GM10248 (cell line): ENCODE measurements around the gene IL6.

Experiments used
- CTCF ChIA-PET: fragments of 300-600 bp; sonication (Branson Sonifier 250); formaldehyde crosslinking; extraction: SDS; loops from one replicate; lab custom pipeline; 2021; ENCODE audit warnings: antibody characterized with exemption; lab: Yijun Ruan, JAX
- POLR2A ChIA-PET: fragments of 350-650 bp; sonication (Branson Sonifier 250); formaldehyde crosslinking; extraction: SDS; loops from one replicate; lab custom pipeline; 2020; ENCODE audit warnings: antibody characterized with exemption; lab: Yijun Ruan, JAX
- DNase-seq: peaks from one replicate; pipeline ENCODE4 v3.0.0; 2012; ENCODE audit errors: extremely low spot score
- TF ChIP-seq, protein P1 (sequence below): IDR thresholded peaks from 2 replicates; pipeline ENCODE4 v1.5.1; 2012; ENCODE audit warnings: mild to moderate bottlenecking, low read depth; ENCODE audit errors: extremely low read depth, missing control alignments, control extremely low read depth

The IL6 gene

DNA sequence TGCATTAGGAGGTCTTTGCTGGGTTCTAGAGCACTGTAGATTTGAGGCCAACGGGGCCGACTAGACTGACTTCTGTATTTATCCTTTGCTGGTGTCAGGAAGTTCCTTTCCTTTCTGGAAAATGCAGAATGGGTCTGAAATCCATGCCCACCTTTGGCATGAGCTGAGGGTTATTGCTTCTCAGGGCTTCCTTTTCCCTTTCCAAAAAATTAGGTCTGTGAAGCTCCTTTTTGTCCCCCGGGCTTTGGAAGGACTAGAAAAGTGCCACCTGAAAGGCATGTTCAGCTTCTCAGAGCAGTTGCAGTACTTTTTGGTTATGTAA, 675 bp downstream of the IL6 start:
- TF ChIP-seq, protein P1, sequence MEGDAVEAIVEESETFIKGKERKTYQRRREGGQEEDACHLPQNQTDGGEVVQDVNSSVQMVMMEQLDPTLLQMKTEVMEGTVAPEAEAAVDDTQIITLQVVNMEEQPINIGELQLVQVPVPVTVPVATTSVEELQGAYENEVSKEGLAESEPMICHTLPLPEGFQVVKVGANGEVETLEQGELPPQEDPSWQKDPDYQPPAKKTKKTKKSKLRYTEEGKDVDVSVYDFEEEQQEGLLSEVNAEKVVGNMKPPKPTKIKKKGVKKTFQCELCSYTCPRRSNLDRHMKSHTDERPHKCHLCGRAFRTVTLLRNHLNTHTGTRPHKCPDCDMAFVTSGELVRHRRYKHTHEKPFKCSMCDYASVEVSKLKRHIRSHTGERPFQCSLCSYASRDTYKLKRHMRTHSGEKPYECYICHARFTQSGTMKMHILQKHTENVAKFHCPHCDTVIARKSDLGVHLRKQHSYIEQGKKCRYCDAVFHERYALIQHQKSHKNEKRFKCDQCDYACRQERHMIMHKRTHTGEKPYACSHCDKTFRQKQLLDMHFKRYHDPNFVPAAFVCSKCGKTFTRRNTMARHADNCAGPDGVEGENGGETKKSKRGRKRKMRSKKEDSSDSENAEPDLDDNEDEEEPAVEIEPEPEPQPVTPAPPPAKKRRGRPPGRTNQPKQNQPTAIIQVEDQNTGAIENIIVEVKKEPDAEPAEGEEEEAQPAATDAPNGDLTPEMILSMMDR = no peak
- ChIA-PET CTCF (interaction anchor here (1.0 to 7.6 kb wide), 22 partner anchors 8 to 645 kb away, joined by 3 to 282 read pairs (median 6); no protein-coding TSS in a partner anchor), POLR2A (interaction anchor here (0.5 kb wide), 1 partner anchor 1294 kb away, joined by 3 read pairs; no protein-coding TSS in a partner anchor)
- no peak for DNase-seq

DNA sequence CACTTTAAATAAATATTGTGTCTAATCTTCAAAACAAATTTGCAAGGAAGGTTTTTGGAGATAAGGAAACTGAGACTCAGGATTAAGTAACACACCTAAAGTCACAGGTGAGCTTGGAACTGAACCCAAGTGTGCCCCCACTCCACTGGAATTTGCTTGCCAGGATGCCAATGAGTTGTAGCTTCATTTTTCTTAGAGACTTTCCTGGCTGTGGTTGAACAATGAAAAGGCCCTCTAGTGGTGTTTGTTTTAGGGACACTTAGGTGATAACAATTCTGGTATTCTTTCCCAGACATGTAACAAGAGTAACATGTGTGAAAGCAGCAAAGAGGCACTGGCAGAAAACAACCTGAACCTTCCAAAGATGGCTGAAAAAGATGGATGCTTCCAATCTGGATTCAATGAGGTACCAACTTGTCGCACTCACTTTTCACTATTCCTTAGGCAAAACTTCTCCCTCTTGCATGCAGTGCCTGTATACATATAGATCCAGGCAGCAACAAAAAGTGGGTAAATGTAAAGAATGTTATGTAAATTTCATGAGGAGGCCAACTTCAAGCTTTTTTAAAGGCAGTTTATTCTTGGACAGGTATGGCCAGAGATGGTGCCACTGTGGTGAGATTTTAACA, 1.5 kb downstream of the IL6 start:
- DNase-seq = peak; percentile 37
- TF ChIP-seq, protein P1 = peak; percentile 34
- ChIA-PET CTCF (interaction anchor here (0.7 to 7.6 kb wide), 18 partner anchors 7 to 645 kb away, joined by 3 to 282 read pairs (median 8); no protein-coding TSS in a partner anchor), POLR2A (interaction anchor here (0.5 kb wide), 1 partner anchor 1295 kb away, joined by 3 read pairs; no protein-coding TSS in a partner anchor)

DNA sequence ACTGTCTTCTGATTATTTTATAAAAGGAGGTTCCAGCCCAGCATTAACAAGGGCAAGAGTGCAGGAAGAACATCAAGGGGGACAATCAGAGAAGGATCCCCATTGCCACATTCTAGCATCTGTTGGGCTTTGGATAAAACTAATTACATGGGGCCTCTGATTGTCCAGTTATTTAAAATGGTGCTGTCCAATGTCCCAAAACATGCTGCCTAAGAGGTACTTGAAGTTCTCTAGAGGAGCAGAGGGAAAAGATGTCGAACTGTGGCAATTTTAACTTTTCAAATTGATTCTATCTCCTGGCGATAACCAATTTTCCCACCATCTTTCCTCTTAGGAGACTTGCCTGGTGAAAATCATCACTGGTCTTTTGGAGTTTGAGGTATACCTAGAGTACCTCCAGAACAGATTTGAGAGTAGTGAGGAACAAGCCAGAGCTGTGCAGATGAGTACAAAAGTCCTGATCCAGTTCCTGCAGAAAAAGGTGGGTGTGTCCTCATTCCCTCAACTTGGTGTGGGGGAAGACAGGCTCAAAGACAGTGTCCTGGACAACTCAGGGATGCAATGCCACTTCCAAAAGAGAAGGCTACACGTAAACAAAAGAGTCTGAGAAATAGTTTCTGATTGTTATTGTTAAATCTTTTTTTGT, 2.3 kb downstream of the IL6 start:
- ChIA-PET POLR2A (no interaction called here), CTCF (interaction anchor here (1.8 to 7.6 kb wide), 8 partner anchors 11 to 326 kb away, joined by 5 to 282 read pairs (median 26); no protein-coding TSS in a partner anchor)
- no peak for DNase-seq
- TF ChIP-seq, protein P1 = no peak

DNA sequence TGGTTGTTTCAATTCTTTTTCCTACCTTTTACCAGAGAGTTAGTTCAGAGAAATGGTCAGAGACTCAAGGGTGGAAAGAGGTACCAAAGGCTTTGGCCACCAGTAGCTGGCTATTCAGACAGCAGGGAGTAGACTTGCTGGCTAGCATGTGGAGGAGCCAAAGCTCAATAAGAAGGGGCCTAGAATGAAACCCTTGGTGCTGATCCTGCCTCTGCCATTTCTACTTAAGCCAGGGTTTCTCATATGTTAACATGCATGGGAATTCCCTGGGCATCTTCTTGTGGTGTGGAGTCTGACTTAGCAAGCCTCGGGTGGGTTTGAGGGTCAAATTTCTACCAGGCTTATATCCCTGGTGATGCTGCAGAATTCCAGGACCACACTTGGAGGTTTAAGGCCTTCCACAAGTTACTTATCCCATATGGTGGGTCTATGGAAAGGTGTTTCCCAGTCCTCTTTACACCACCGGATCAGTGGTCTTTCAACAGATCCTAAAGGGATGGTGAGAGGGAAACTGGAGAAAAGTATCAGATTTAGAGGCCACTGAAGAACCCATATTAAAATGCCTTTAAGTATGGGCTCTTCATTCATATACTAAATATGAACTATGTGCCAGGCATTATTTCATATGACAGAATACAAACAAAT, 3.2 kb downstream of the IL6 start:
- ChIA-PET CTCF (interaction anchor here (3.6 to 4.5 kb wide), 2 partner anchors 12 to 325 kb away, joined by 21 to 32 read pairs; no protein-coding TSS in a partner anchor), POLR2A (no interaction called here)
- no peak for DNase-seq
- TF ChIP-seq, protein P1 = no peak

DNA sequence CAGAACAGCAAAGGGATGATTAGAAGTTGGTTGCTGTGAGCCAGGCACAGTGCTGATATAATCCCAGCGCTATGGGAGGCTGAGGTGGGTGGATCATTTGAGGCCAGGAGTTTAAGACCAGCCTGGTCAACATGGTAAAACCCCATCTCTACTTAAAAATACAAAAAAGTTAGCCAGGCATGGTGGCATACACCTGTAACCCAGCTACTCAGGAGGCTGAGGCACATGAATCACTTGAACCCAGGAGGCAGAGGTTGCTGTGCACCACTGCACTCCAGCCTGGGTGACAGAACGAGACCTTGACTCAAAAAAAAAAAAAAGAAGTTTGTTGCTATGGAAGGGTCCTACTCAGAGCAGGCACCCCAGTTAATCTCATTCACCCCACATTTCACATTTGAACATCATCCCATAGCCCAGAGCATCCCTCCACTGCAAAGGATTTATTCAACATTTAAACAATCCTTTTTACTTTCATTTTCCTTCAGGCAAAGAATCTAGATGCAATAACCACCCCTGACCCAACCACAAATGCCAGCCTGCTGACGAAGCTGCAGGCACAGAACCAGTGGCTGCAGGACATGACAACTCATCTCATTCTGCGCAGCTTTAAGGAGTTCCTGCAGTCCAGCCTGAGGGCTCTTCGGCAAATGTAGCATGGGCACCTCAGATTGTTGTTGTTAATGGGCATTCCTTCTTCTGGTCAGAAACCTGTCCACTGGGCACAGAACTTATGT, 4.1 kb downstream of the IL6 start:
- POLR2A ChIA-PET = no interaction called here
- TF ChIP-seq, protein P1 = no peak
- CTCF ChIA-PET = interaction anchor here (1.2 to 1.4 kb wide), 2 partner anchors 171 to 172 kb away, joined by 6 read pairs; no protein-coding TSS in a partner anchor
- no peak for DNase-seq

DNA sequence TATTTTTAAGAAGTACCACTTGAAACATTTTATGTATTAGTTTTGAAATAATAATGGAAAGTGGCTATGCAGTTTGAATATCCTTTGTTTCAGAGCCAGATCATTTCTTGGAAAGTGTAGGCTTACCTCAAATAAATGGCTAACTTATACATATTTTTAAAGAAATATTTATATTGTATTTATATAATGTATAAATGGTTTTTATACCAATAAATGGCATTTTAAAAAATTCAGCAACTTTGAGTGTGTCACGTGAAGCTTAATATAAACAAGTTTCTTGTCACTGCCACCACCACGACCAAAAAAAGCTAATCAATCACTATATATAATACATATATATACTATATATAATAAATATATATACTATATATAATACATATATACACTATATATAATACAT, 4.8 kb downstream of the IL6 start:
- POLR2A ChIA-PET = no interaction called here
- CTCF ChIA-PET = interaction anchor here (1.2 to 1.4 kb wide), 2 partner anchors 171 to 173 kb away, joined by 6 read pairs; no protein-coding TSS in a partner anchor
- TF ChIP-seq, protein P1 = no peak
- DNase-seq = no peak
